Erythroblast (primary cell): ENCODE measurements around the gene TULP3.

Source experiments
- GATA1 ChIP-seq: IDR thresholded peaks from 2 replicates; pipeline ENCODE4 v1.6.1; 2011; ENCODE audit warnings: low read depth, mild to moderate bottlenecking, control low read depth, low read length, moderate library complexity
- POLR2A ChIP-seq: IDR thresholded peaks from 2 replicates; pipeline ENCODE4 v1.6.1; 2011; ENCODE audit warnings: mild to moderate bottlenecking, low read length

DNA sequence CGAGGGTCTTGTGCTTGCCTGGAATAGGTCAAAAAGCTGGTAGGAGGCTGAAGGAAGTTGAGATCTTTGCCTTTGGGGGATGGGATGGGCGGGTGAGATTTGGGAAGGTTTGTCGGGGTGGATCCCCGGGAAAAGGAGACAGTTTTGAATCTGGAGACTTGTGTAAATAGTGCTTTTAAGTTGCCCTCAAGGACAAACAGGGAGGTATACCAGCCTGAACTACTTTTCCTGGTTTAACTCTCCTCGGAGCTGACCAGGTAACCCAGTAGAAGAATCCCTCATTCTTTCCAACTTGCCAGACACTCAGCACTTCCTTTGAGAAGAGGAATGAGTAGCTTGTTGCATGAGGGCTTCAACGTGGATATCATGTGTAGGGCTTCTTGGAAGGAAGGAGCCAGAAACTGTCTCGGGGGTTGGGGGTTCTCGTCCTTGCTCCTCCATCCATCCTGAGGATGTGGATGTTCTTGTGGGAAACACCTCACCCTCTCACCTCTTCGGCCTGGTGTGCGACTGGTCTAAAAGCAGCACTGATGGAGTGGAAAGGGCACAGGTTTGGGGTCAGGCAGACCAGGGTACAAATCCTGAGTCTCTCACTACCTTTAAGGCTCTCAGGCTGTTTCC, 70.4 kb downstream of the TULP3 start:
- TF ChIP-seq POLR2A (no peak), GATA1 (no peak)
